ENCODE measurements around the gene ARHGEF26.

The ARHGEF26 gene

GRCh38 chr3:154156530-154156929 is 35.3 kb downstream of the ARHGEF26 start:
- ATAC-seq (ENCODE audit: low read depth) (no peak), DNase-seq (ENCODE audit: low spot score in 2 of 2) (no peak)
- Mint-ChIP-seq H3K36me3 (no peaks in the 10 kb centered on the region), H3K9me3 (no peaks in the 10 kb centered on the region), H3K27ac (no peak overlapping the region), H3K4me3 (no peak overlapping the region), H3K27me3 (peaks cover 2% of the 10 kb centered on the region), H3K4me1 (no peaks in the 10 kb centered on the region)

DNA sequence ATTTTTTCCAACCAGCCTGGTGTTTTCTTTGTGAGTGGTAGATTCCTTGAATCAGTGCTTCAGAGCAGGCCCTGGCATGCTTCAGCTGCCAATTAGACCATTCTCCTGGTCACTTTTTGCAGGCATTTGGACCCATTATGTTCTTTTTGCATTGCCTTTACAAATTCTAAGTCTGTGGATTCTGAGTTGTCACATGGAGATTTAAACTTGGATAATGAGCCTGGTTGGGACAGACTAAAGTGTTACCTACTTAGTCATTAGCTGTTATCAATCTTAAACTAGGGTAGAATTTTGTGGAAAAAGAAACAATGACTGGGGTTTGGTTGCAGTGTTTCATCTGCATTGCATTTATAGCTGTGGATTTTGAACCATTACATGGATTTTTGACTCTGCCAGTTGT is 40.6 kb downstream of the ARHGEF26 start:
- no peaks in the 10 kb centered on the region for H3K4me1 Mint-ChIP-seq
- H3K27me3 Mint-ChIP-seq, result peaks cover 2% of the 10 kb centered on the region
- no peaks in the 10 kb centered on the region for H3K36me3 Mint-ChIP-seq
- no peak for DNase-seq (ENCODE audit: low spot score in 2 of 2)
- H3K9me3 Mint-ChIP-seq, result no peaks in the 10 kb centered on the region
- no peak overlapping the region for H3K4me3 Mint-ChIP-seq
- no peak for ATAC-seq (ENCODE audit: low read depth)
- no peak overlapping the region for H3K27ac Mint-ChIP-seq

DNA sequence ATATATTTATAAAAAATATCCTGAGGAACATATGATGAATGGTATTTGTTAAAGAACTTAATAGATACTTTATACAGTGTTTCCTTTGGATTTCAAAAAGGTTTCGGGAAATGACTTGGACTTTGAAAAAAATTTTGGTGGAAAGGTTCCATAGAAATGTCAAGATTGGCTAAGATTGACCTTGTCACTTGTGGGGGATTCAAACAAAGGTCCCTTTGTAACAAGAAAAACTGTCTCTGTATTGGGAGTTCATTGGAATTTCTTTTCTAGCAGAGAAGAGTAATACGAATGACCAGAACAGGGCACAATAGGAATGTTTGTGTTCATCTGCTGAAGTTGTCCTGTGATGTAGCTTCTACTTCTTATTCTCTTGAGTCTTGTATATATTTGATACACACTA is 43.2 kb downstream of the ARHGEF26 start:
- H3K27me3 Mint-ChIP-seq, result peaks cover 2% of the 10 kb centered on the region
- ATAC-seq (ENCODE audit: low read depth), result no peak
- H3K36me3 Mint-ChIP-seq, result no peaks in the 10 kb centered on the region

GRCh38 chr3:154168998-154169795 is 48.0 kb downstream of the ARHGEF26 start:
- Mint-ChIP-seq H3K27me3 (no peaks in the 10 kb centered on the region), H3K36me3 (no peaks in the 10 kb centered on the region), H3K4me3 (no peak overlapping the region), H3K9me3 (no peaks in the 10 kb centered on the region), H3K4me1 (no peaks in the 10 kb centered on the region), H3K27ac (no peak overlapping the region)
- ATAC-seq (ENCODE audit: low read depth), result no peak
- no peak for DNase-seq (ENCODE audit: low spot score in 2 of 2)

More for the DNA sequence above, 43.2 kb downstream of the ARHGEF26 start:
- Mint-ChIP-seq H3K4me3 (no peak overlapping the region), H3K9me3 (no peaks in the 10 kb centered on the region), H3K4me1 (no peaks in the 10 kb centered on the region), H3K27ac (no peak overlapping the region)
- no peak for DNase-seq (ENCODE audit: low spot score in 2 of 2)

DNA sequence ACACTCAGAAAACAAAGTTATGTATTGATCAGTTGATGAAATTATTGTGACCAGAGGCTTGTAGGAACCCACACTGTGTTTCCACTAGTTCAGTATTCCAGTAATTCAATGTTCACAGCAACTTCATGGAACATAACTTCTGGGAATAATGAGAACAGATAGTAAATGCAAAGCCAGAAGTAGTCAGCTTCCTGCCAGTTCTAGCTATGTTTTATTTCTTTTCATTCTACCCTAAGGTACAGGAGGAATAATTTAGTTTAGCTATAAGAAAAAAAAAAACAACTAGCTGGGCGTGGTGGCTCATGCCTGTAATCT is 48.6 kb downstream of the ARHGEF26 start:
- no peaks in the 10 kb centered on the region for H3K27me3 Mint-ChIP-seq
- no peaks in the 10 kb centered on the region for H3K36me3 Mint-ChIP-seq
- H3K27ac Mint-ChIP-seq, result no peak overlapping the region
- no peaks in the 10 kb centered on the region for H3K4me1 Mint-ChIP-seq
- no peaks in the 10 kb centered on the region for H3K9me3 Mint-ChIP-seq
- H3K4me3 Mint-ChIP-seq, result no peak overlapping the region
- ATAC-seq (ENCODE audit: low read depth), result no peak
- DNase-seq (ENCODE audit: low spot score in 2 of 2), result no peak

DNA sequence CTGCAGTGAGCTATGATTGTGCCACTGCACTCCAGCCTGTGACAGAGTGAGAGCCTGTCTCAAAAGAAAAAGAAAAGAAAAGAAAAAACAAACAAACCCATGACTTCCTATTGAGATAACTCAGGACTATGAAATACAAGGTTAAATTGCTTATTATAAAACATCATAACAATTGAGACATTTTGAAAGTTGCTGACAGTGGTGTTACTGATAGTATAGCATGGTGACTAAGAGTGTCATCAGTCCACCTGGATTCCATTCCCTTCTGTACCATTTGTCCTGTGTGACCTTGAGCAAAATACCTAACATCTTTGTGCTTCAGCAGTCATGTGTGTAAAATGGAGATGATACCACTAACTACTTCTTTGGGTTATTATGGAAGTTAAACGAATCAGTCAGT is 49.1 kb downstream of the ARHGEF26 start:
- Mint-ChIP-seq H3K4me1 (no peaks in the 10 kb centered on the region), H3K27me3 (no peaks in the 10 kb centered on the region), H3K4me3 (no peak overlapping the region), H3K27ac (no peak overlapping the region), H3K9me3 (no peaks in the 10 kb centered on the region), H3K36me3 (no peaks in the 10 kb centered on the region)
- DNase-seq (ENCODE audit: low spot score in 2 of 2), result no peak
- ATAC-seq (ENCODE audit: low read depth), result no peak

DNA sequence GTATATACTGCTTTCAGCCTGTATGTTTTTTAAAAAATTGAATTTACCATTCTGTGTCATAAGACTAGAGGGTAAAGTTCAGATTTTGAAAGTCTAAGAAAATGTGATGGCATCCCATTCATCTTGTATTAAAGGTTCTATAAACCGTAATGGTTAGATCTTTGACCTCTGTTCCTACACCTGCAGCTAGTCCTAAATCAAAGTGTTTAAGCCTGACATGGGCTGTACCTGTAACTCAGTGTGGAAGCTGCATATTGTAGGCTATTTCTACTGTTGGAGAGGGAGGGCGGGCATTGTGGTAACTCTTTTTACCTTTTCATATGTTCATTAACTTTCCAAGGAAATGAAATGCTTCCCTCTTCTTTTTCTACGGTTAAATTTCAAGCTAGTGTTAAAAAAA is 53.9 kb downstream of the ARHGEF26 start:
- no peaks in the 10 kb centered on the region for H3K36me3 Mint-ChIP-seq
- no peaks in the 10 kb centered on the region for H3K4me1 Mint-ChIP-seq
- H3K27ac Mint-ChIP-seq, result no peak overlapping the region
- H3K9me3 Mint-ChIP-seq, result no peaks in the 10 kb centered on the region
- no peak overlapping the region for H3K4me3 Mint-ChIP-seq
- no peak for DNase-seq (ENCODE audit: low spot score in 2 of 2)
- ATAC-seq (ENCODE audit: low read depth), result no peak
- H3K27me3 Mint-ChIP-seq, result no peaks in the 10 kb centered on the region

- no peak for DNase-seq (ENCODE audit: low spot score in 2 of 2)
- Mint-ChIP-seq H3K27me3 (no peaks in the 10 kb centered on the region), H3K9me3 (no peaks in the 10 kb centered on the region), H3K27ac (no peak overlapping the region), H3K4me1 (no peaks in the 10 kb centered on the region), H3K36me3 (no peaks in the 10 kb centered on the region), H3K4me3 (no peak overlapping the region)
- no peak for ATAC-seq (ENCODE audit: low read depth)
These were observed 54.8 kb downstream of the ARHGEF26 start for GRCh38 chr3:154176036-154176435.

DNA sequence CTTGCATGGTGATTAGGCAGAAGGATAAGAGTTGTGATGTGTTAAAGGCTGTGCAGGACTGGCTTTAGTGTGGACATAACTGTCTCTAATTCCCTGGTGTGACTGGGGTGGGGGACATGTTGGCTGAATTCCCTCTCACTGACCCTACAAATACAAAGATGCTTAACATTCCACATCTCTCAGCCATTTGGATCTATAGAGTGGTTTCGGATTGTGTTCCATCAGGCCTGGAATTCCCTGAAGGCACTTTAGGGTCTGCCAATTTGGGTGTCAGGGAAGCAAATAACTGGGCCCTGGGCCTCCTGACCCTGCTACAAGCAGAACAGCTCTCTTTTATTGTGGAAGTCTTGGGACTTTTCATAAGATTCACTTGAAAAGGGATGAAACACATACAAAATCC is 56.2 kb downstream of the ARHGEF26 start:
- no peak overlapping the region for H3K4me3 Mint-ChIP-seq
- no peak for DNase-seq (ENCODE audit: low spot score in 2 of 2)
- H3K27me3 Mint-ChIP-seq, result no peaks in the 10 kb centered on the region
- no peaks in the 10 kb centered on the region for H3K36me3 Mint-ChIP-seq
- ATAC-seq (ENCODE audit: low read depth), result no peak
- H3K27ac Mint-ChIP-seq, result no peak overlapping the region
- H3K9me3 Mint-ChIP-seq, result no peaks in the 10 kb centered on the region
- H3K4me1 Mint-ChIP-seq, result no peaks in the 10 kb centered on the region

DNA sequence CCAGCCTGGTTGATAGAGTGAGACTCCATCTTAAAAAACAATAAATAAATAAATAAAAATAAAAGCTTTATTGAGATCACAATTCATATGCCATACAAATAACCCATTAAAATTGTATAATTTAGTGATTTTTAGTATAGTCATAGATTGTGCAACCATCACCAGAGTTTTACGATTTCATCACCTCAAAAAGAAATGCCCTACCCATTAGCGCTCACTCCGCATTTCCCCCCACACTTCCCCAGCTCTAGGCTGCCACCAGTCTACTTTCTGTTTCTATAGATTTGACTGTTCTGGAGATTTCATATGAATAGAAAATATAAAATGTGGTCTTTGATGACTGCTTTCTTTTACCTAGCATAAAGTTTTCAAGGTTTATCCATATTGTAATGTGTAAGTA is 57.0 kb downstream of the ARHGEF26 start:
- no peaks in the 10 kb centered on the region for H3K36me3 Mint-ChIP-seq
- no peaks in the 10 kb centered on the region for H3K27me3 Mint-ChIP-seq
- H3K27ac Mint-ChIP-seq, result no peak overlapping the region
- H3K9me3 Mint-ChIP-seq, result no peaks in the 10 kb centered on the region
- no peaks in the 10 kb centered on the region for H3K4me1 Mint-ChIP-seq
- ATAC-seq (ENCODE audit: low read depth) (no peak), DNase-seq (ENCODE audit: low spot score in 2 of 2) (no peak)
- H3K4me3 Mint-ChIP-seq, result no peak overlapping the region

DNA sequence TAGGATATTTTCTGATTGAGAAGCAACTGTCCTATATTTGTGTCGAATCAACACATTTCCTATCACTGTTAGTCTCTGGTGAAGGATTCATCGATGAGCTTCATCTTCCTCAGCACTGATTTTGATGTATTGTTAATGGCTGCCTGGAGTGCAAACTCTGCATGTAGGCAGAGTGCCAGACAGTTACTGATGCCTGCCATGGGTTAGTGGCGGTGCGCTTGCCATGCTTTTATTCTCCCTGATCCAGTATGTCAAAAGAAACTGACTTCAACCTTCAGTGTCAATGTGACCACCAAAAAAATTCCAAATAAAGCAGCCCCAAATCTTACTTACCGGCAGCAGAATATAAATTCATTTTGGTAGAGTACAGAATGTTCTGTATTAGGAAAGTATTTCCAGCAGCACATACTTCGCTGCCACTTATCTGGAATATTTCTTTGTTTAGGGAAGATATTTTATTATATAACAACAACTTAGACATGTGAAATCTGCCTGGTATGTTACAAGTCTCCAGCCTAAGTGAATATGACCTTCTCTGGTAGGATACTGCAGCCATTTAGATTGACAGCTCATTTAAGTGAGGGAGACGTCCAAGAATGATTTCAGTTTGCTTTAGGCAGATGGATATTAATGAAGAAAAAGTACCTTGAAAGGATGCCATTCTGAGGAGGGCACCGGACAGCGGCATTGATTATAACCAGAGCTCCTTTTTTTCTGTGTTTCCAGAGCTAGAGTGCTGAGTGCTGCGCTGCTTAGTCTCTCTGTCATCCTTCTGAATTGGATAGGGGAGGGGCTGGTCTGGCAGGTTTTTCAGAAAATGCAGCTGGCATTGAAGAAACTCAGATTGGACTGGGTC is 59.9 kb downstream of the ARHGEF26 start:
- H3K27me3 Mint-ChIP-seq, result peaks cover 1% of the 10 kb centered on the region
- H3K36me3 Mint-ChIP-seq, result no peaks in the 10 kb centered on the region
- no peak overlapping the region for H3K27ac Mint-ChIP-seq
- no peak for DNase-seq (ENCODE audit: low spot score in 2 of 2)
- H3K4me1 Mint-ChIP-seq, result no peaks in the 10 kb centered on the region
- no peak for ATAC-seq (ENCODE audit: low read depth)
- H3K4me3 Mint-ChIP-seq, result no peak overlapping the region
- H3K9me3 Mint-ChIP-seq, result no peaks in the 10 kb centered on the region

DNA sequence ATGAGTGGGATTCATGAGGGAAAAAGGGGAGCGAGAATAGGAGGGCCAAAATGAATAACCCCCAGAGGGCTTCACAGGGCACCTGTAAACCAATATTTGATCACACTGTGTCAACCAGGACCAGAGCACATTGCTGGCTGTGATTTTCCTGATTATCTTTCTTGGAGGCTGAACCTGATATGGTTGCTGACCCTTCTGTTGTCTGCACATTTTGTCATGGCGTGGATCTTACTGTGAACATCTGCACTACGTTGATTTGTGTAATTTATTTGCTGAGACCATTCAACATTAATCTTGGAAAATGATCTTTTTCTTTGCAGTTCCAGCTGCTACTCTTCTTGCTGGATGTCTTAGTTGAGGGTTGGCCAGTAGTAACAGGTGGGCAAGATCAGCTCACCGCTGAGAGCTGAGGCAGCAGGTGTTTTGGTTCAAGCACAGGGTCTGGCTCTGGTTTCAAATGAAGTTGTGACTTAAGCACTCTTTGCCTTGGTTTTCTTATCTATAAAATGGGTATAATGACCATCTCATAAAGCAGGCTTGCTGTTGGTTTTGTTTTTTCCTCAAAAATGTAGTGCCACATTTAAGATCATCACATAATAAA is 61.2 kb downstream of the ARHGEF26 start:
- DNase-seq (ENCODE audit: low spot score in 2 of 2), result no peak
- Mint-ChIP-seq H3K9me3 (no peaks in the 10 kb centered on the region), H3K4me1 (no peaks in the 10 kb centered on the region), H3K27ac (no peak overlapping the region), H3K36me3 (no peaks in the 10 kb centered on the region), H3K27me3 (peaks cover 1% of the 10 kb centered on the region), H3K4me3 (no peak overlapping the region)
- no peak for ATAC-seq (ENCODE audit: low read depth)

DNA sequence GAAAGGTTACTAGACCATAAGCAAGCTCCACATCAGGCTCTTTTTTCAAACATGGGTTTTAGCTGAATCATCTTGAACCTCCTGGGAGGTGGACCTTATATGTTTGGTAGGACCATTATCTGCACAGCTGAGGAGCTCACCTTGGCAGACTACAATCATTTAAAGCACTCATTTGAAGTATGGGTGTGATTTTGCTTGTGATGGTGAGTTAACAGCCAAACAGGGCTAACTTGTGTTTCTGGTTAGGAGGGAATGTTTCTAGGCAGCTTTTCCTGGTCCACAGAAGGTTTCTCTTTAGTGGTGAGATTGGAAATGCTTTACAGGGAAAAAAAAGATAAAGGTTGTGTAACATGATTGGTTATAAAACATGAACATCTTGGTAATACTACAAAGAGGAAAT is 61.8 kb downstream of the ARHGEF26 start:
- DNase-seq (ENCODE audit: low spot score in 2 of 2) (no peak), ATAC-seq (ENCODE audit: low read depth) (no peak)
- H3K27ac Mint-ChIP-seq, result no peak overlapping the region
- no peaks in the 10 kb centered on the region for H3K36me3 Mint-ChIP-seq
- H3K4me1 Mint-ChIP-seq, result no peaks in the 10 kb centered on the region
- H3K4me3 Mint-ChIP-seq, result no peak overlapping the region
- no peaks in the 10 kb centered on the region for H3K9me3 Mint-ChIP-seq
- H3K27me3 Mint-ChIP-seq, result peaks cover 1% of the 10 kb centered on the region

DNA sequence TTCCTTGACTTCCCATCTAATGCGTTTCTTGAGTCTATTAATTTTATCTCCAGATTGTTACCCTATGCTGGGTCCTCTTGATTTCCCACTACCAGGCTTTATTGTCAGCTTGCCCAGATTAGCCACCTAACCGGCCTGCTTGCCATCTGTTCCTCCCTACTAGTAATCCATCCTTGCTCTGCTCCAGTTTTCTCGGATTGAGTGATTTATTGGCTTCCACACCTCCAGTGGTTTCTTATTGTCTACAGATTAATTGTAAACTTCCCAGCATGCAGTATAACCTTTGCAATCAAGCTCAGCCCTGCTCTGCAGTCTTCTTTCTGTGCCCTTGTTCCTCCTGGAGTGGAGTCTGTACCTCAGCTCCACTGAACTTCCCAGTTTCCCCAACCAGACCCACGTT is 63.4 kb downstream of the ARHGEF26 start:
- Mint-ChIP-seq H3K27ac (no peak overlapping the region), H3K27me3 (peaks cover 1% of the 10 kb centered on the region), H3K4me1 (peaks cover 2% of the 10 kb centered on the region), H3K4me3 (no peak overlapping the region), H3K36me3 (no peaks in the 10 kb centered on the region), H3K9me3 (no peaks in the 10 kb centered on the region)
- ATAC-seq (ENCODE audit: low read depth) (no peak), DNase-seq (ENCODE audit: low spot score in 2 of 2) (no peak)

Measured in memory B cell (primary cell).